H9 (cell line): Measurements from ENCODE around the gene NAA20. TPM values are rescaled to one million over a fixed set of nuclear protein-coding genes. Genes with fewer than 3 reads are reported as not detected.

Experiments
- DNase-seq: peaks from one replicate; pipeline ENCODE4 v3.0.0-alpha.2; 2017
- H2AFZ ChIP-seq: one replicate; pipeline ENCODE4 v1.6.1; 2013; ENCODE audit warnings: mild to moderate bottlenecking, low read length, control low read depth, moderate library complexity
- H2AK5ac ChIP-seq: 2 replicates; pipeline ENCODE4 v1.6.1; 2013; ENCODE audit warnings: low read length, control low read depth, mixed read lengths; ENCODE audit not compliant: insufficient read length
- H2BK120ac ChIP-seq: one replicate; pipeline ENCODE4 v1.6.1; 2013; ENCODE audit warnings: low read depth, mild to moderate bottlenecking, low read length, control low read depth, inconsistent platforms; ENCODE audit not compliant: poor library complexity, severe bottlenecking
- H2BK12ac ChIP-seq: 2 replicates; pipeline ENCODE4 v1.6.1; 2013; ENCODE audit warnings: low read length, control low read depth, mixed read lengths, low read depth; ENCODE audit not compliant: insufficient read length
- H2BK15ac ChIP-seq: 2 replicates; pipeline ENCODE4 v1.6.1; 2013; ENCODE audit warnings: low read depth, low read length, control low read depth
- H2BK20ac ChIP-seq: one replicate; pipeline ENCODE4 v1.6.1; 2013; ENCODE audit warnings: low read depth, mild to moderate bottlenecking, low read length, control low read depth, inconsistent platforms; ENCODE audit not compliant: poor library complexity, severe bottlenecking
- H2BK5ac ChIP-seq: 2 replicates; pipeline ENCODE4 v1.6.1; 2013; ENCODE audit warnings: low read length, control low read depth, mixed read lengths; ENCODE audit not compliant: insufficient read length
- H3K14ac ChIP-seq: 2 replicates; pipeline ENCODE4 v1.6.1; 2013; ENCODE audit warnings: low read length, control low read depth; ENCODE audit not compliant: insufficient read depth
- H3K18ac ChIP-seq: 2 replicates; pipeline ENCODE4 v1.6.1; 2013; ENCODE audit warnings: low read depth, mild to moderate bottlenecking, mixed read lengths, low read length, control low read depth; ENCODE audit not compliant: insufficient read length
- H3K23ac ChIP-seq: 2 replicates; pipeline ENCODE4 v1.6.1; 2013; ENCODE audit warnings: low read length, control low read depth, mixed read lengths, low read depth; ENCODE audit not compliant: insufficient read length
- H3K23me2 ChIP-seq: 2 replicates; pipeline ENCODE4 v1.6.1; 2013; ENCODE audit warnings: low read depth, mild to moderate bottlenecking, mixed read lengths, low read length, control low read depth; ENCODE audit not compliant: insufficient read length, poor library complexity, severe bottlenecking
- H3K27ac ChIP-seq: 2 replicates; pipeline ENCODE4 v1.5.1; 2013; ENCODE audit warnings: low read length, control low read depth, mixed read lengths, low read depth; ENCODE audit not compliant: insufficient read length
- H3K27me3 ChIP-seq: 2 replicates; pipeline ENCODE4 v1.6.1; 2013; ENCODE audit warnings: low read length, control low read depth, inconsistent platforms; ENCODE audit not compliant: insufficient read depth
- H3K4ac ChIP-seq: 2 replicates; pipeline ENCODE4 v1.6.1; 2013; ENCODE audit warnings: low read depth, mild to moderate bottlenecking, control low read depth, inconsistent platforms, low read length, moderate library complexity
- H3K4me1 ChIP-seq: 2 replicates; pipeline ENCODE4 v1.6.1; 2013; ENCODE audit warnings: low read length, control low read depth, inconsistent platforms; ENCODE audit not compliant: insufficient read depth
- H3K4me2 ChIP-seq: 2 replicates; pipeline ENCODE4 v1.6.1; 2013; ENCODE audit warnings: low read length, control low read depth, mixed read lengths; ENCODE audit not compliant: insufficient read length, insufficient read depth
- H3K56ac ChIP-seq: 2 replicates; pipeline ENCODE4 v1.6.1; 2013; ENCODE audit warnings: low read depth, mild to moderate bottlenecking, mixed read lengths, low read length, control low read depth; ENCODE audit not compliant: insufficient read length
- H3K79me1 ChIP-seq: 2 replicates; pipeline ENCODE4 v1.6.1; 2013; ENCODE audit warnings: low read depth, mild to moderate bottlenecking, moderate library complexity, low read length, control low read depth, inconsistent platforms; ENCODE audit not compliant: insufficient read depth, poor library complexity, severe bottlenecking
- H3K79me2 ChIP-seq: 2 replicates; pipeline ENCODE4 v1.6.1; 2013; ENCODE audit warnings: low read length, control low read depth, inconsistent platforms; ENCODE audit not compliant: insufficient read depth
- H3K9ac ChIP-seq: 2 replicates; pipeline ENCODE4 v1.6.1; 2013; ENCODE audit warnings: low read length, control low read depth, mixed read lengths; ENCODE audit not compliant: insufficient read length; ENCODE audit errors: extremely low read depth
- H3K9me3 ChIP-seq: one replicate; pipeline ENCODE4 v1.6.1; 2013; ENCODE audit warnings: low read depth, low read length, inconsistent platforms; ENCODE audit not compliant: control insufficient read depth
- H3T11ph ChIP-seq: one replicate; pipeline ENCODE4 v1.6.1; 2013; ENCODE audit warnings: mild to moderate bottlenecking, low read length, control low read depth, inconsistent platforms
- H4K20me1 ChIP-seq: one replicate; pipeline ENCODE4 v1.6.1; 2013; ENCODE audit not compliant: control insufficient read depth, insufficient read length, insufficient read depth
- H4K5ac ChIP-seq: 2 replicates; pipeline ENCODE4 v1.6.1; 2013; ENCODE audit warnings: low read depth, mild to moderate bottlenecking, mixed read lengths, low read length, control low read depth; ENCODE audit not compliant: insufficient read length
- H4K8ac ChIP-seq: replicated peaks from 2 replicates; pipeline ENCODE4 v1.6.1; 2013; ENCODE audit warnings: low read length, control low read depth, mixed read lengths, low read depth; ENCODE audit not compliant: insufficient read length
- H4K91ac ChIP-seq: 2 replicates; pipeline ENCODE4 v1.6.1; 2013; ENCODE audit warnings: low read depth, mild to moderate bottlenecking, moderate library complexity, mixed read lengths, low read length, control low read depth; ENCODE audit not compliant: insufficient read length
- H3K27ac Mint-ChIP-seq, 3 experiments: 2 replicates in 2 of 3; 3 replicates in 1 of 3; pipeline ENCODE4 v1.8.0; 2020 to 2021; ENCODE audit warnings: mixed read lengths in 3 of 3, mild to moderate bottlenecking in 1 of 3, moderate library complexity in 1 of 3
- H3K27me3 Mint-ChIP-seq: 2 replicates; pipeline ENCODE4 v1.8.0; 2021; ENCODE audit warnings: low read depth, mild to moderate bottlenecking, moderate library complexity, mixed read lengths
- H3K36me3 Mint-ChIP-seq, 3 experiments: 2 replicates in 2 of 3; 3 replicates in 1 of 3; pipeline ENCODE4 v1.8.0; 2020 to 2021; ENCODE audit warnings: low read depth in 3 of 3, mixed read lengths in 3 of 3; ENCODE audit not compliant: insufficient read depth in 1 of 3
- H3K4me1 Mint-ChIP-seq, 2 experiments: 2 replicates each; pipeline ENCODE4 v1.8.0; 2020; ENCODE audit warnings: mixed read lengths in 2 of 2
- H3K4me3 Mint-ChIP-seq, 2 experiments: 2 replicates in 1 of 2; 3 replicates in 1 of 2; pipeline ENCODE4 v1.8.0; 2020 to 2021; ENCODE audit warnings: mild to moderate bottlenecking in 2 of 2, mixed read lengths in 2 of 2, moderate library complexity in 1 of 2
- H3K9me3 Mint-ChIP-seq, 2 experiments: 2 replicates in 1 of 2; 3 replicates in 1 of 2; pipeline ENCODE4 v1.8.0; 2020; ENCODE audit warnings: mild to moderate bottlenecking in 2 of 2, mixed read lengths in 2 of 2, moderate library complexity in 1 of 2
- WGBS: extraction: QIAGEN DNeasy Blood & Tissue Kit; methylation state at CpG from one replicate; pipeline ENCODE4 v1.1.7; 2013; ENCODE audit warnings: missing lambda C conversion rate, low lambda C conversion rate, mixed read lengths; ENCODE audit not compliant: insufficient read length; ENCODE audit errors: extremely low coverage; 5-methylcytosine and 5-hydroxymethylcytosine counted together
- total RNA-seq: library from RNA; stranded (reverse); gene quantifications from 2 replicates; pipeline ENCODE4 v1.2.1, GENCODE V29; 2021
- TF ChIP-seq, protein P1 (sequence below): fragments of 200-600 bp; sonication (generic); conservative IDR thresholded peaks from 3 replicates; pipeline ENCODE4 v1.8.0; 2021; ENCODE audit warnings: antibody characterized with exemption, mild to moderate bottlenecking

NAA20 gene
- total RNA-seq, 1 experiment from 2014 or later: 48.1 TPM

DNA sequence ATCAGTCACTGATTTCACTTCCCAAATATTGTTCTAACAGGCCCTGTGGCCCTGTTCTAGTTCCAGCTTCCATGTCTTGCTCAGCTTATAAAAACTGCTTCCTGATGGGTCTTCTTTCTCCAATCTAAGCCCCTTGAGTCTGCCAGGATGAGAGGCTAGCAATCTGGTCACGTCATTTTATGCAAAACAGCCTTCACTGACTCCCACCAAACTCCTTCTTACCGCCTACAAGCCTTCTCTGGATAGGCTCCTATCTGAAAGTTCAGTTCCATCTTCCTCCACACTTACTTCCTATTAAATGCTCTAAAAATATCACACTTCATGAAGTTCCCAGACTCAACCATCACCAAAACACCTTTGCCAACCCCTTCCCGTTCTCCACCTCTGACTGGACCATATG, 19.6 kb downstream of the NAA20 start:
- no peak overlapping the region for H3K4me3 Mint-ChIP-seq
- no peak overlapping the region for H3K27ac ChIP-seq
- H2AFZ ChIP-seq: no peak overlapping the region

More for the DNA sequence above, 19.6 kb downstream of the NAA20 start:
- Histone ChIP-seq H3K4ac (no peak overlapping the region), H2BK12ac (no peak overlapping the region), H3K56ac (no peak overlapping the region), H2BK5ac (no peak overlapping the region), H3K23ac (no peak overlapping the region), H3K23me2 (no peaks in the 10 kb centered on the region), H4K8ac (no peak overlapping the region), H3K18ac (no peak overlapping the region), H2AK5ac (no peak overlapping the region), H3K4me1 (no peaks in the 10 kb centered on the region; the same call in 1 of the 2 replicates), H3K4me2 (no peak overlapping the region), H4K20me1 (no peaks in the 10 kb centered on the region), H3T11ph (no peak overlapping the region), H2BK120ac (no peak overlapping the region), H3K14ac (no peak overlapping the region), H4K91ac (no peak overlapping the region), H2BK15ac (no peak overlapping the region), H3K79me1 (no peaks in the 10 kb centered on the region), H3K9ac (no peak overlapping the region), H3K27me3 (no peaks in the 10 kb centered on the region), H4K5ac (no peak overlapping the region), H2BK20ac (no peak overlapping the region), H3K79me2 (no peaks in the 10 kb centered on the region), H3K9me3 (no peaks in the 10 kb centered on the region)
- TF ChIP-seq, protein P1, sequence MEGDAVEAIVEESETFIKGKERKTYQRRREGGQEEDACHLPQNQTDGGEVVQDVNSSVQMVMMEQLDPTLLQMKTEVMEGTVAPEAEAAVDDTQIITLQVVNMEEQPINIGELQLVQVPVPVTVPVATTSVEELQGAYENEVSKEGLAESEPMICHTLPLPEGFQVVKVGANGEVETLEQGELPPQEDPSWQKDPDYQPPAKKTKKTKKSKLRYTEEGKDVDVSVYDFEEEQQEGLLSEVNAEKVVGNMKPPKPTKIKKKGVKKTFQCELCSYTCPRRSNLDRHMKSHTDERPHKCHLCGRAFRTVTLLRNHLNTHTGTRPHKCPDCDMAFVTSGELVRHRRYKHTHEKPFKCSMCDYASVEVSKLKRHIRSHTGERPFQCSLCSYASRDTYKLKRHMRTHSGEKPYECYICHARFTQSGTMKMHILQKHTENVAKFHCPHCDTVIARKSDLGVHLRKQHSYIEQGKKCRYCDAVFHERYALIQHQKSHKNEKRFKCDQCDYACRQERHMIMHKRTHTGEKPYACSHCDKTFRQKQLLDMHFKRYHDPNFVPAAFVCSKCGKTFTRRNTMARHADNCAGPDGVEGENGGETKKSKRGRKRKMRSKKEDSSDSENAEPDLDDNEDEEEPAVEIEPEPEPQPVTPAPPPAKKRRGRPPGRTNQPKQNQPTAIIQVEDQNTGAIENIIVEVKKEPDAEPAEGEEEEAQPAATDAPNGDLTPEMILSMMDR: no peak
- no CpG with 5 or more reads among the region's 3 CpGs for WGBS
- DNase-seq: no peak
- no peak overlapping the region for H3K27ac Mint-ChIP-seq
- H3K27me3 Mint-ChIP-seq: no peaks in the 10 kb centered on the region
- H3K36me3 Mint-ChIP-seq: peaks cover 19 to 89% (median 69%) of the 10 kb centered on the region in 3 experiments; a peak in 5 of 7 replicates
- H3K9me3 Mint-ChIP-seq: no peaks in the 10 kb centered on the region
- peaks cover 5% of the 10 kb centered on the region in 2 experiments for H3K4me1 Mint-ChIP-seq
